HCT116 (cell line): Measurements from ENCODE around the gene ABCE1. TPM values are rescaled to one million over a fixed set of nuclear protein-coding genes. Genes with fewer than 3 reads are reported as not detected.

ENCODE experiments used
- ATAC-seq: fragments of 200-7000 bp; cut with Tn5 transposase; 2 replicates; pipeline ENCODE4 v1.9.1; 2020; ENCODE audit warnings: mild to moderate bottlenecking, moderate library complexity
- BruUV-seq: library from RNA; stranded (reverse); fragments of 400-500 nt; replicated peaks from 2 replicates; lab custom pipeline; 2021; lab: Mats Ljungman, UMichigan
- CTCF ChIA-PET: fragments of 300-600 bp; sonication (Branson Sonifier 250); formaldehyde crosslinking; loops from one replicate; lab custom pipeline; 2021; ENCODE audit warnings: antibody characterized with exemption; lab: Charles Lee
- POLR2A ChIA-PET: fragments of 300-600, 350-600 bp; sonication (Branson Sonifier 250); formaldehyde crosslinking; loops from one replicate; lab custom pipeline; 2021; ENCODE audit warnings: antibody characterized with exemption; lab: Charles Lee
- RAD21 ChIA-PET, 2 experiments: fragments of 300-600 bp; sonication (Branson Sonifier 250); formaldehyde crosslinking; loops; one replicate each; lab custom pipeline; 2023; ENCODE audit warnings: low total read pairs in 2 of 2; ENCODE audit not compliant: uncharacterized antibody in 2 of 2, unreplicated experiment in 2 of 2, low non-redundant PET in 1 of 2; lab: Charles Lee
- DNase-seq: peaks from one replicate; pipeline ENCODE4 v3.0.0-alpha.2; 2010; ENCODE audit warnings: low read depth, low spot score
- H2AFZ ChIP-seq: fragments of 200-600 bp; shearing (Covaris generic), sonication (generic); 2 replicates; pipeline ENCODE4 v1.6.1; 2017; ENCODE audit warnings: low read depth, mixed run types, mixed read lengths, antibody characterized with exemption, low read length; ENCODE audit not compliant: poor library complexity, severe bottlenecking
- H3K27ac ChIP-seq: 2 replicates; pipeline ENCODE4 v1.5.1; 2012; ENCODE audit warnings: low read depth, low read length
- H3K27me3 ChIP-seq: fragments of 200-600 bp; sonication (generic); 2 replicates; pipeline ENCODE4 v1.6.1; 2016; ENCODE audit warnings: mixed run types, low read length, mixed read lengths; ENCODE audit not compliant: insufficient read depth
- H3K36me3 ChIP-seq, 2 experiments: fragments of 200-500 bp in 1 of 2; fragments of 200-600 bp in 1 of 2; sonication (Bioruptor generic) in 1 of 2; sonication (generic) in 1 of 2; 2 replicates each; pipeline versions ENCODE4 v1.5.1 to v1.6.1; 2014 to 2016; ENCODE audit warnings: low read length in 2 of 2, inconsistent platforms in 1 of 2, mixed read lengths in 1 of 2, mixed run types in 1 of 2; ENCODE audit not compliant: insufficient read depth in 2 of 2, control insufficient read depth in 1 of 2
- H3K4me1 ChIP-seq, 2 experiments: fragments of 200-600 bp in 1 of 2; sonication (generic) in 1 of 2; 2 replicates each; pipeline versions ENCODE4 v1.5.1 to v1.6.1; 2012 to 2017; ENCODE audit warnings: low read length in 2 of 2, inconsistent platforms in 1 of 2, mild to moderate bottlenecking in 1 of 2, mixed read lengths in 1 of 2, mixed run types in 1 of 2, moderate library complexity in 1 of 2; ENCODE audit not compliant: insufficient read depth in 2 of 2, control insufficient read depth in 1 of 2
- H3K4me2 ChIP-seq: fragments of 200-600 bp; sonication (generic); 2 replicates; pipeline ENCODE4 v1.6.1; 2017; ENCODE audit warnings: mixed run types, low read length, mixed read lengths
- H3K4me3 ChIP-seq, 2 experiments: fragments of 200-600 bp in 1 of 2; sonication (generic) in 1 of 2; replicated peaks in 1 of 2; 2 replicates each; pipeline ENCODE4 v1.5.1; 2011 to 2016; ENCODE audit warnings: low read length in 2 of 2, control low read depth in 1 of 2, low read depth in 1 of 2, mild to moderate bottlenecking in 1 of 2, mixed read lengths in 1 of 2, mixed run types in 1 of 2
- H3K79me2 ChIP-seq: fragments of 200-600 bp; sonication (generic); 2 replicates; pipeline ENCODE4 v1.6.1; 2017; ENCODE audit warnings: mild to moderate bottlenecking, mixed run types, low read length, moderate library complexity, mixed read lengths; ENCODE audit not compliant: insufficient read depth
- H3K9ac ChIP-seq: fragments of 200-600 bp; sonication (generic); 2 replicates; pipeline ENCODE4 v1.6.1; 2016; ENCODE audit warnings: low read length, mixed read lengths
- H3K9me2 ChIP-seq: fragments of 200-600 bp; sonication (generic), shearing (Covaris generic); 2 replicates; pipeline ENCODE4 v1.6.1; 2017; ENCODE audit warnings: mixed run types, mild to moderate bottlenecking, moderate library complexity; ENCODE audit not compliant: insufficient read depth
- H3K9me3 ChIP-seq, 2 experiments: fragments of 200-500 bp in 1 of 2; fragments of 200-600 bp in 1 of 2; sonication (Bioruptor generic) in 1 of 2; sonication (generic) in 1 of 2; 2 replicates each; pipeline ENCODE4 v1.6.1; 2014 to 2017; ENCODE audit warnings: low read length in 2 of 2, mixed read lengths in 2 of 2, inconsistent platforms in 1 of 2, low read depth in 1 of 2, mild to moderate bottlenecking in 1 of 2, mixed run types in 1 of 2, moderate library complexity in 1 of 2; ENCODE audit not compliant: control insufficient read depth in 1 of 2, insufficient read depth in 1 of 2
- H4K20me1 ChIP-seq: fragments of 200-600 bp; sonication (generic), shearing (Covaris generic); 2 replicates; pipeline ENCODE4 v1.6.1; 2017; ENCODE audit warnings: mixed run types, mild to moderate bottlenecking, moderate library complexity; ENCODE audit not compliant: insufficient read depth
- EGR1 ChIP-seq: IDR thresholded peaks from 2 replicates; pipeline ENCODE4 v1.6.1; 2012; ENCODE audit warnings: low read depth
- POLR2A ChIP-seq: IDR thresholded peaks from 2 replicates; pipeline ENCODE4 v1.7.0; 2011; ENCODE audit warnings: borderline replicate concordance; ENCODE audit not compliant: insufficient read depth, insufficient read length; ENCODE audit errors: extremely low read depth
- POLR2AphosphoS5 ChIP-seq: IDR thresholded peaks from 2 replicates; pipeline ENCODE4 v1.6.1; 2011; ENCODE audit warnings: mild to moderate bottlenecking, low read depth, low read length, moderate library complexity
- REST ChIP-seq: IDR thresholded peaks from 2 replicates; pipeline ENCODE4 v1.6.1; 2012; ENCODE audit warnings: low read depth
- SRF ChIP-seq: IDR thresholded peaks from 2 replicates; pipeline ENCODE4 v1.6.1; 2012; ENCODE audit warnings: low read depth
- TCF7L2 ChIP-seq: IDR thresholded peaks from 2 replicates; pipeline ENCODE4 v1.7.0; 2011; ENCODE audit warnings: borderline replicate concordance, inconsistent platforms; ENCODE audit not compliant: insufficient read depth, insufficient read length; ENCODE audit errors: extremely low read depth
- ZBTB33 ChIP-seq: IDR thresholded peaks from 2 replicates; pipeline ENCODE4 v1.6.1; 2011; ENCODE audit warnings: mild to moderate bottlenecking, low read length, moderate library complexity; ENCODE audit not compliant: insufficient replicate concordance; ENCODE audit errors: extremely low read depth
- intact Hi-C: fragments of 100-400 bp; cut with micrococcal nuclease; formaldehyde crosslinking; loops from 2 replicates; pipeline ENCODE4 v1.10.0; 2022
- total RNA-seq: library from RNA; stranded (reverse); gene quantifications from one replicate; pipeline ENCODE4 v1.2.1, GENCODE V29; 2021; ENCODE audit not compliant: unreplicated experiment
- TF ChIP-seq, protein P1 (sequence below), 3 experiments: fragments of 200-600 bp in 1 of 3; sonication (generic) in 1 of 3; IDR thresholded peaks in 2 of 3; conservative IDR thresholded peaks in 1 of 3; 2 replicates each; pipeline ENCODE4 v1.5.1; 2012 to 2017; ENCODE audit warnings: low read depth in 2 of 3, low read length in 2 of 3, antibody characterized with exemption in 1 of 3, borderline replicate concordance in 1 of 3, control low read depth in 1 of 3, mild to moderate bottlenecking in 1 of 3, mixed read lengths in 1 of 3, mixed run types in 1 of 3, moderate library complexity in 1 of 3; ENCODE audit not compliant: insufficient read depth in 1 of 3

The ABCE1 gene
- total RNA-seq, 1 experiment from 2014 or later: 145 TPM

DNA sequence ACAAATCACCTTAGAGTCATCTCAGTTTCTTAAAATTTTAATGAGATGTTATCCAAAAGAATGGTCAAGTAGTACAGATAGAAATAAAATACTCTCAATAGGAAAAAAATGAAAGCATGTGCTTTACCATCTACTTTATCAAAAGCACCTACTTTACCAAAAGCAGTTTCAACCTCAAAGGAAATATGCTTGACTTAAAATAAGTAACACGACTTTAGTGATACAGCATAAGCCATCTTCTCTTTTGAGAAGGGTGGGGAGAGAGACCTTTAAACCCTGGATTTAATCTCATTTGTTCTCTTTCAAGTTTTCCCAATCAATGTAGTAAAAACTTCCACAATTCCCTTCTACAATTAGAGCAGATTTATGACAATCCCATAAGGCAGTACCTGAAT lies 55.8 kb downstream of the ABCE1 start:
- H4K20me1 ChIP-seq: no peaks in the 10 kb centered on the region
- BruUV-seq: no TSS peak
- DNase-seq: no peak
- no peak overlapping the region for H3K4me3 ChIP-seq
- RAD21 ChIA-PET: no interaction called here
- intact Hi-C loops: loop anchor here (2.0 kb wide), 2 partner anchors 455 to 463 kb away; no protein-coding TSS in a partner anchor
- H2AFZ ChIP-seq: no peak overlapping the region
- CTCF ChIA-PET: interaction anchor here (0.6 to 1.2 kb wide), 3 partner anchors 54 to 365 kb away, joined by 3 to 6 read pairs (median 3); no protein-coding TSS in a partner anchor
- peaks cover 20 to 38% of the 10 kb centered on the region in 2 experiments for H3K36me3 ChIP-seq
- no peak overlapping the region for H3K27ac ChIP-seq
- no peak overlapping the region for H3K4me2 ChIP-seq
- H3K9me2 ChIP-seq: no peaks in the 10 kb centered on the region
- H3K9ac ChIP-seq: no peak overlapping the region
- POLR2A ChIA-PET: no interaction called here
- TF ChIP-seq, protein P1, sequence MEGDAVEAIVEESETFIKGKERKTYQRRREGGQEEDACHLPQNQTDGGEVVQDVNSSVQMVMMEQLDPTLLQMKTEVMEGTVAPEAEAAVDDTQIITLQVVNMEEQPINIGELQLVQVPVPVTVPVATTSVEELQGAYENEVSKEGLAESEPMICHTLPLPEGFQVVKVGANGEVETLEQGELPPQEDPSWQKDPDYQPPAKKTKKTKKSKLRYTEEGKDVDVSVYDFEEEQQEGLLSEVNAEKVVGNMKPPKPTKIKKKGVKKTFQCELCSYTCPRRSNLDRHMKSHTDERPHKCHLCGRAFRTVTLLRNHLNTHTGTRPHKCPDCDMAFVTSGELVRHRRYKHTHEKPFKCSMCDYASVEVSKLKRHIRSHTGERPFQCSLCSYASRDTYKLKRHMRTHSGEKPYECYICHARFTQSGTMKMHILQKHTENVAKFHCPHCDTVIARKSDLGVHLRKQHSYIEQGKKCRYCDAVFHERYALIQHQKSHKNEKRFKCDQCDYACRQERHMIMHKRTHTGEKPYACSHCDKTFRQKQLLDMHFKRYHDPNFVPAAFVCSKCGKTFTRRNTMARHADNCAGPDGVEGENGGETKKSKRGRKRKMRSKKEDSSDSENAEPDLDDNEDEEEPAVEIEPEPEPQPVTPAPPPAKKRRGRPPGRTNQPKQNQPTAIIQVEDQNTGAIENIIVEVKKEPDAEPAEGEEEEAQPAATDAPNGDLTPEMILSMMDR (IDR thresholded peaks at IDR 0.05 in 2 of 3, conservative IDR thresholded peaks at IDR 0.05 in 1 of 3; ENCODE audit: borderline replicate concordance in 1 of 3, insufficient read depth in 1 of 3, low read depth in 2 of 3, low read length in 2 of 3): no peak
- TF ChIP-seq POLR2AphosphoS5 (no peak), EGR1 (no peak), POLR2A (no peak), TCF7L2 (no peak), REST (no peak), ZBTB33 (no peak), SRF (no peak)
- H3K4me1 ChIP-seq: no peaks in the 10 kb centered on the region
- H3K9me3 ChIP-seq: no peaks in the 10 kb centered on the region
- no peaks in the 10 kb centered on the region for H3K27me3 ChIP-seq
- peaks cover 38% of the 10 kb centered on the region for H3K79me2 ChIP-seq
- ATAC-seq: no peak
